RPMI7951 (cell line): Measurements from ENCODE around the gene PTTG1. TPM values are rescaled to one million over a fixed set of nuclear protein-coding genes. Genes with fewer than 3 reads are reported as not detected.

Experiments used
- DNase-seq: peaks from one replicate; pipeline ENCODE4 v3.0.0-alpha.2; 2012; ENCODE audit warnings: low read depth
- total RNA-seq: library from RNA; depleted of rRNA; stranded (reverse); fragments of >200 nt; shearing (Covaris generic); gene quantifications from 2 replicates; pipeline ENCODE4 v1.2.3, GENCODE V29; 2014; rRNA removed

The PTTG1 gene
- total RNA-seq, 1 experiment from 2014 or later, result 1,282 TPM

GRCh38 chr5:160473681-160474080, 52.0 kb downstream of the PTTG1 start:
- DNase-seq, result no peak

GRCh38 chr5:160474084-160474483, 52.4 kb downstream of the PTTG1 start:
- no peak for DNase-seq

- no peak for DNase-seq
Observed at GRCh38 chr5:160475864-160476438, 54.3 kb downstream of the PTTG1 start.

GRCh38 chr5:160477266-160477970, 55.8 kb downstream of the PTTG1 start:
- DNase-seq, result no peak

GRCh38 chr5:160478163-160478562, 56.5 kb downstream of the PTTG1 start:
- no peak for DNase-seq

Other genes with a start within 250 kb of the PTTG1 start
- 3.6 and 6.4 TPM in 2 replicates for gene FABP6, start 192.3 kb upstream of the PTTG1 start, total RNA-seq
- 2.3 and 3.0 TPM in 2 replicates for gene CCNJL, start 109.3 kb upstream of the PTTG1 start, total RNA-seq
- 3.5 and 4.8 TPM in 2 replicates for gene C1QTNF2, start 51.2 kb upstream of the PTTG1 start, total RNA-seq
- gene FAM200C, start 21.8 kb upstream of the PTTG1 start, total RNA-seq, result 7.4 and 8.3 TPM in 2 replicates
- 62.0 and 73.9 TPM in 2 replicates for gene SLU7, start 2.8 kb upstream of the PTTG1 start, total RNA-seq